ENCODE measurements around the gene BCR. TPM values are rescaled to one million over a fixed set of nuclear protein-coding genes. Genes with fewer than 3 reads are reported as not detected.

BCR gene
- total RNA-seq, 4 donors from 2014 or later: 70.5 to 102 (median 84.1) TPM

- no peak overlapping the region for H3K4me3 ChIP-seq (ENCODE audit: low read depth, poor library complexity, severe bottlenecking)
- WGBS, 2 donors: 93 to 94% methylated on average over 8 to 10 of the region's 10 CpGs
- DNase-seq (ENCODE audit: low spot score in 2 of 2): no peak
- intact Hi-C loops (cut with DNase I; ENCODE audit: low total_unique reads): no loop called here
- TF ChIP-seq POLR2A (IDR thresholded peaks at IDR 0.05) (no peak), CTCF (IDR thresholded peaks at IDR 0.05) (no peak)
Observed at GRCh38 chr22:23273445-23274145, 93.3 kb downstream of the BCR start.

GRCh38 chr22:23274146-23274526 is 93.8 kb downstream of the BCR start:
- H3K4me3 ChIP-seq (ENCODE audit: low read depth, poor library complexity, severe bottlenecking): no peak overlapping the region
- WGBS, 2 donors: 92% methylated on average over 10 of the region's 10 CpGs
- DNase-seq (ENCODE audit: low spot score in 2 of 2): no peak
- intact Hi-C loops (cut with DNase I; ENCODE audit: low total_unique reads): no loop called here
- no peak for TF ChIP-seq CTCF (IDR thresholded peaks at IDR 0.05)

GRCh38 chr22:23274891-23275694 is 94.8 kb downstream of the BCR start:
- H3K4me3 ChIP-seq (ENCODE audit: low read depth, poor library complexity, severe bottlenecking): no peak overlapping the region
- intact Hi-C loops (cut with DNase I; ENCODE audit: low total_unique reads): no loop called here
- DNase-seq (ENCODE audit: low spot score in 2 of 2): no peak
- TF ChIP-seq CTCF (IDR thresholded peaks at IDR 0.05) (no peak), POLR2A (IDR thresholded peaks at IDR 0.05) (no peak)
- 93 to 95% methylated on average over 14 to 15 of the region's 15 CpGs for WGBS, 2 donors

GRCh38 chr22:23275751-23276150 is 95.4 kb downstream of the BCR start:
- TF ChIP-seq POLR2A (IDR thresholded peaks at IDR 0.05) (no peak), CTCF (IDR thresholded peaks at IDR 0.05) (no peak)
- no peak overlapping the region for H3K4me3 ChIP-seq (ENCODE audit: low read depth, poor library complexity, severe bottlenecking)
- WGBS, 2 donors: 94 to 95% methylated on average over 14 of the region's 14 CpGs
- intact Hi-C loops (cut with DNase I; ENCODE audit: low total_unique reads): no loop called here
- no peak for DNase-seq (ENCODE audit: low spot score in 2 of 2)

GRCh38 chr22:23276656-23277582 is 96.6 kb downstream of the BCR start:
- 88 to 90% methylated on average over 19 to 20 of the region's 20 CpGs for WGBS, 2 donors
- intact Hi-C loops (cut with DNase I; ENCODE audit: low total_unique reads): no loop called here
- TF ChIP-seq POLR2A (IDR thresholded peaks at IDR 0.05) (no peak), CTCF (IDR thresholded peaks at IDR 0.05) (no peak)

More at GRCh38 chr22:23276656-23277582, 96.6 kb downstream of the BCR start:
- H3K4me3 ChIP-seq (ENCODE audit: low read depth, poor library complexity, severe bottlenecking): no peak overlapping the region
- no peak for DNase-seq (ENCODE audit: low spot score in 2 of 2)
